ENCODE data around the gene PCSK6. TPM values are rescaled to one million over a fixed set of nuclear protein-coding genes. Genes with fewer than 3 reads are reported as not detected.

The PCSK6 gene
- total RNA-seq, 2 experiments from 2014 or later: 0.57 TPM; not detected in 1

DNA sequence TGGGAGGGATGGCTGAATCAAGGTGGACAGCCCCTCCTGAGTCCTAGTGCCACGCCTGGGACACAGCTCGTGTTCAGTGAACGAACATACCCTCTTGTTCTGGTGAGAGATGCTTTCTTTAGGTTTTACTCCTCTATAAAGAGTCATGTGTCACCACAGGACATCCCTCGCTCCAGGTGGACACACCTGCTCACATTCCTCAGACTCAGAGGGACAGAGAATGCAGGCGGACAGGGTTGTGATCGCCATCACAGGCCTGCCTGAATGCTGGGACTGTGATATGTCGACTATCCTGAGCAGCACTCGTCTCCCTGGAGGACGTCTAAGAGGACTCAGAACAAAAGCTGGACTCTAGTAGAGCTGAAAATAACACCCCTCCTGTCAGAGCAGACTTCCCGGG is 98.1 kb downstream of the PCSK6 start:
- H3K79me2 ChIP-seq (ENCODE audit: insufficient read depth, low read depth, low read length): no peaks in the 10 kb centered on the region
- ChIA-PET POLR2A (interaction anchor here (1.0 kb wide), 1 partner anchor 23 kb away, joined by 3 read pairs; no protein-coding TSS in a partner anchor), CTCF (ENCODE audit: unreplicated experiment) (no interaction called here)
- H2AFZ ChIP-seq (ENCODE audit: low read length): no peak overlapping the region
- H3K36me3 ChIP-seq (ENCODE audit: insufficient read depth, low read length): no peaks in the 10 kb centered on the region
- no peak for TF ChIP-seq EZH2phosphoT487 (IDR thresholded peaks at IDR 0.05; ENCODE audit: borderline replicate concordance, low read depth, low read length)
- no TSS peak for BruUV-seq (replicated peaks)
- no peaks in the 10 kb centered on the region for H4K20me1 ChIP-seq (ENCODE audit: insufficient read depth, low read length)
- H3K4me2 ChIP-seq (ENCODE audit: low read length): no peak overlapping the region
- no peak overlapping the region for H3K4me3 ChIP-seq (ENCODE audit: low read depth, low read length, poor library complexity, severe bottlenecking)
- intact Hi-C loops (cut with micrococcal nuclease; ENCODE audit: unreplicated experiment): no loop called here
- DNase-seq (ENCODE audit: low spot score): no peak
- no peaks in the 10 kb centered on the region for H3K4me1 ChIP-seq (ENCODE audit: insufficient read depth, low read length, poor library complexity, severe bottlenecking)
- H3K9me2 ChIP-seq (ENCODE audit: insufficient read depth, low read length): no peaks in the 10 kb centered on the region
- no peak overlapping the region for H3K27ac ChIP-seq (ENCODE audit: low read depth, low read length, poor library complexity, severe bottlenecking)
- H3K9me3 ChIP-seq (ENCODE audit: low read length): no peaks in the 10 kb centered on the region

DNA sequence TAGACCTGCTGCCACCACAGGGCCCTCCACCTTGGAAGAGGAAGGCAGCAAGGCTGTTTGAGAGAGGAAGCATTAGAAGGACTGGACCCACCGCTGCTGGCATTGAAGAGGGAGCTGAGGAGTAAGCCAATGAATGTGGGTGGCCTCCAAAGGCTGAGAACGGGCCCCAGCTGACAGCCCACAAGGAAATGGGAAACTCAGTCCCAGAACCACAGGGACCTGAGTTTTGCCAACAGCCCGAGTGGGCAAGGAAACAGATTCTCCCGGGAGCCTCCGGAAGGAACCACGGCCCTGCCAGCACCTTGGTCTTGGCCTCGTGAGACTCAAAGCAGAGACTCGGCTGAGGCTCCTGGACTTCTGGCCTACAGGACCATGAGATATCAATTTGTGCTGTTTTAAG is 99.0 kb downstream of the PCSK6 start:
- Histone ChIP-seq H4K20me1 (ENCODE audit: insufficient read depth, low read length) (no peaks in the 10 kb centered on the region), H3K27ac (ENCODE audit: low read depth, low read length, poor library complexity, severe bottlenecking) (no peak overlapping the region), H3K9me3 (ENCODE audit: low read length) (no peaks in the 10 kb centered on the region), H3K4me3 (ENCODE audit: low read depth, low read length, poor library complexity, severe bottlenecking) (no peak overlapping the region), H3K4me1 (ENCODE audit: insufficient read depth, low read length, poor library complexity, severe bottlenecking) (no peaks in the 10 kb centered on the region), H3K9me2 (ENCODE audit: insufficient read depth, low read length) (no peaks in the 10 kb centered on the region), H3K79me2 (ENCODE audit: insufficient read depth, low read depth, low read length) (no peaks in the 10 kb centered on the region), H3K4me2 (ENCODE audit: low read length) (no peak overlapping the region), H3K36me3 (ENCODE audit: insufficient read depth, low read length) (no peaks in the 10 kb centered on the region), H2AFZ (ENCODE audit: low read length) (no peak overlapping the region)
- TF ChIP-seq EZH2phosphoT487 (IDR thresholded peaks at IDR 0.05; ENCODE audit: borderline replicate concordance, low read depth, low read length): no peak
- TF ChIP-seq, protein P1, sequence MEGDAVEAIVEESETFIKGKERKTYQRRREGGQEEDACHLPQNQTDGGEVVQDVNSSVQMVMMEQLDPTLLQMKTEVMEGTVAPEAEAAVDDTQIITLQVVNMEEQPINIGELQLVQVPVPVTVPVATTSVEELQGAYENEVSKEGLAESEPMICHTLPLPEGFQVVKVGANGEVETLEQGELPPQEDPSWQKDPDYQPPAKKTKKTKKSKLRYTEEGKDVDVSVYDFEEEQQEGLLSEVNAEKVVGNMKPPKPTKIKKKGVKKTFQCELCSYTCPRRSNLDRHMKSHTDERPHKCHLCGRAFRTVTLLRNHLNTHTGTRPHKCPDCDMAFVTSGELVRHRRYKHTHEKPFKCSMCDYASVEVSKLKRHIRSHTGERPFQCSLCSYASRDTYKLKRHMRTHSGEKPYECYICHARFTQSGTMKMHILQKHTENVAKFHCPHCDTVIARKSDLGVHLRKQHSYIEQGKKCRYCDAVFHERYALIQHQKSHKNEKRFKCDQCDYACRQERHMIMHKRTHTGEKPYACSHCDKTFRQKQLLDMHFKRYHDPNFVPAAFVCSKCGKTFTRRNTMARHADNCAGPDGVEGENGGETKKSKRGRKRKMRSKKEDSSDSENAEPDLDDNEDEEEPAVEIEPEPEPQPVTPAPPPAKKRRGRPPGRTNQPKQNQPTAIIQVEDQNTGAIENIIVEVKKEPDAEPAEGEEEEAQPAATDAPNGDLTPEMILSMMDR (conservative IDR thresholded peaks at IDR 0.05; ENCODE audit: low read length): no peak
- POLR2A ChIA-PET: no interaction called here
- intact Hi-C loops (cut with micrococcal nuclease; ENCODE audit: unreplicated experiment): no loop called here
- CTCF ChIA-PET (ENCODE audit: unreplicated experiment): no interaction called here
- BruUV-seq (replicated peaks): no TSS peak
- no peak for DNase-seq (ENCODE audit: low spot score)

DNA sequence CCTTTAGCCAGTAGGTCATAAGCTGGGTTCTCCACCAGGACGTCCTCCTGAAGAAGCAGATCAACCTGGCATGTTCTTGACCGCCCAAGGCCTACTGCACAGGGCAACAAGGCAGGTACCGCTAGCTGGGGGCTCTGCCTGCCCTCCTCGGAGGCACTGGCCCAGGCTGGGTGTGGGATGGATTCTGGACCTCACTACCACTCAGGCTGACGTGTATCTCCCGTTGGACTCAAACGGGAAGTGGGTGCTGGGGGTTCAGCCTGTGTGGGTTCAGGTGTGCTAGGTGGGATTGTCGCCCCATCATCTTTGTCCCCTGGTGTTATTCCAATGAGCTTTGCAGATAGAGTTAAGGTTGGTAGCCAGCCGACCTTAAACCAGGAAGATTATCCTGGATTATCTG is 99.4 kb downstream of the PCSK6 start:
- H3K79me2 ChIP-seq (ENCODE audit: insufficient read depth, low read depth, low read length): no peaks in the 10 kb centered on the region
- H3K36me3 ChIP-seq (ENCODE audit: insufficient read depth, low read length): no peaks in the 10 kb centered on the region
- H3K4me2 ChIP-seq (ENCODE audit: low read length): no peak overlapping the region
- no TSS peak for BruUV-seq (replicated peaks)
- ChIA-PET CTCF (ENCODE audit: unreplicated experiment) (interaction anchor here (0.6 kb wide), 1 partner anchor 766 kb away, joined by 3 read pairs; no protein-coding TSS in a partner anchor), POLR2A (no interaction called here)
- intact Hi-C loops (cut with micrococcal nuclease; ENCODE audit: unreplicated experiment): no loop called here
- no peak overlapping the region for H2AFZ ChIP-seq (ENCODE audit: low read length)
- no peaks in the 10 kb centered on the region for H4K20me1 ChIP-seq (ENCODE audit: insufficient read depth, low read length)
- H3K9me3 ChIP-seq (ENCODE audit: low read length): no peaks in the 10 kb centered on the region
- no peak for DNase-seq (ENCODE audit: low spot score)
- H3K9me2 ChIP-seq (ENCODE audit: insufficient read depth, low read length): no peaks in the 10 kb centered on the region
- H3K27ac ChIP-seq (ENCODE audit: low read depth, low read length, poor library complexity, severe bottlenecking): no peak overlapping the region
- no peak for TF ChIP-seq EZH2phosphoT487 (IDR thresholded peaks at IDR 0.05; ENCODE audit: borderline replicate concordance, low read depth, low read length)
- TF ChIP-seq, protein P1 (conservative IDR thresholded peaks at IDR 0.05; ENCODE audit: low read length): no peak
- no peak overlapping the region for H3K4me3 ChIP-seq (ENCODE audit: low read depth, low read length, poor library complexity, severe bottlenecking)
- no peaks in the 10 kb centered on the region for H3K4me1 ChIP-seq (ENCODE audit: insufficient read depth, low read length, poor library complexity, severe bottlenecking)
